Measurements from ENCODE around the gene IFITM10.

- TF ChIP-seq CTCF (IDR thresholded peaks at IDR 0.05) (no peak), REST (IDR thresholded peaks at IDR 0.05; ENCODE audit: insufficient read depth in 1 of 2, low read depth in 2 of 2, low read length in 1 of 2) (no peak)
Measured at GRCh38 chr11:1734641-1735081, 15.7 kb downstream of the IFITM10 start.

All from Panc1 (cell line).